Right renal cortex interstitium (tissue), 3 donors: ENCODE results near the gene CHCHD10. TPM values are rescaled to one million over a fixed set of nuclear protein-coding genes. Genes with fewer than 3 reads are reported as not detected.
A peak's percentile ranks its signal among the peaks of the same experiment; 100 is the strongest.

Source experiments
- DNase-seq, 3 donors: peaks; one replicate each; pipeline ENCODE4 v3.0.0-alpha.2; 2013; ENCODE audit warnings: low read depth in 3 of 3, low spot score in 2 of 3
- polyA plus RNA-seq, 3 donors: library from polyadenylated mRNA; unstranded; fragments of 120-200 nt; gene quantifications; one replicate each; pipeline ENCODE4 v1.2.1, GENCODE V29; 2013; ENCODE audit not compliant: insufficient read length in 3 of 3

CHCHD10 gene
- polyA plus RNA-seq: 10 to 100 TPM; 57.4 to 75.6 (median 61.0) TPM

GRCh38 chr22:23767673-23768548, at the start of gene CHCHD10:
CHCHD10 (minus strand) TSS chr22:23767972; CDS start chr22:23767874, 98 bp downstream.
- DNase-seq: peak in 2 of 3 donors; percentile 72 to 79

GRCh38 chr22:23817146-23817545, 49.4 kb upstream of the CHCHD10 start:
- no peak for DNase-seq

- DNase-seq: no peak
These were observed 48.6 kb upstream of the CHCHD10 start for GRCh38 chr22:23816156-23816976.

GRCh38 chr22:23815541-23816155, 47.9 kb upstream of the CHCHD10 start:
- no peak for DNase-seq

- DNase-seq: no peak
These were observed 44.6 kb upstream of the CHCHD10 start for GRCh38 chr22:23812378-23812777.

GRCh38 chr22:23806837-23807236, 39.1 kb upstream of the CHCHD10 start:
- DNase-seq: no peak

- no peak for DNase-seq
These were observed 37.1 kb upstream of the CHCHD10 start for GRCh38 chr22:23804781-23805291.

- no peak for DNase-seq
These were observed 35.4 kb upstream of the CHCHD10 start for GRCh38 chr22:23803001-23803819.

GRCh38 chr22:23801886-23802377, 34.2 kb upstream of the CHCHD10 start:
- no peak for DNase-seq

GRCh38 chr22:23801238-23801821, 33.6 kb upstream of the CHCHD10 start:
- DNase-seq: no peak

GRCh38 chr22:23800297-23801237, 32.8 kb upstream of the CHCHD10 start:
- no peak for DNase-seq

- DNase-seq: no peak
These were observed 28.7 kb upstream of the CHCHD10 start for GRCh38 chr22:23796461-23796860.

- DNase-seq: no peak
These were observed 25.6 kb upstream of the CHCHD10 start for GRCh38 chr22:23793326-23793725.

- no peak for DNase-seq
These were observed 24.2 kb upstream of the CHCHD10 start for GRCh38 chr22:23791738-23792645.

GRCh38 chr22:23790819-23791737, 23.3 kb upstream of the CHCHD10 start:
- no peak for DNase-seq

GRCh38 chr22:23789638-23790037, 21.9 kb upstream of the CHCHD10 start:
- DNase-seq: no peak
